Activated effector memory CD4-positive, alpha-beta T cell treated with anti-CD3 and anti-CD28 coated beads, Interleukin-2, amount 50 U/mL, for 16 hours (primary cell): ENCODE data around the gene ARL15.

Experiments
- DNase-seq: peaks from one replicate; pipeline ENCODE4 v3.0.0-alpha.2; 2020

Gene ARL15

GRCh38 chr5:53971131-53971530, 339.2 kb downstream of the ARL15 start:
- DNase-seq: no peak

GRCh38 chr5:53970475-53970874, 339.9 kb downstream of the ARL15 start:
- no peak for DNase-seq

GRCh38 chr5:53969176-53969730, 341.1 kb downstream of the ARL15 start:
- no peak for DNase-seq

GRCh38 chr5:53965459-53965858, 344.9 kb downstream of the ARL15 start:
- no peak for DNase-seq

- DNase-seq: no peak
Observed at GRCh38 chr5:53963958-53964357, 346.4 kb downstream of the ARL15 start.

- no peak for DNase-seq
Observed at GRCh38 chr5:53962306-53962705, 348.1 kb downstream of the ARL15 start.

GRCh38 chr5:53956632-53957031, 353.7 kb downstream of the ARL15 start:
- DNase-seq: no peak

DNA sequence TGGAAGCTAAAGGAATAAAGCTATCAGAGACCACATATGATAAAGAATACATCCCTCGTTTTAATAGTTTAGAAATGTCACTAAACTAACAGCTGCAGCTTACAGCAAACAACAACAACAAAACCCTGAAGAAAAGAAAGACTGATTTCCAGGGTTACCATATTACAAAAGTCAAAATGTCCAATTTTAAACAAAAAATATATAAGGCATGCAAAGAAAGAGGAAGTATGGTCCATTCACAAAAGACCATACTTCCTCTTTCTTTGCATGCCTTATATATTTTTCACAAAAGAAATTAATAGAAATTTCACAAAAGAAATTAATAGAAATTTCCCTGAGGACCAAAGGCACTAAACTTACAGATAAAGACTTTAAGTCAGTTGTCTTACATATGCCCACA, 354.2 kb downstream of the ARL15 start:
- no peak for DNase-seq

- DNase-seq: no peak
Observed at GRCh38 chr5:53950621-53951020, 359.8 kb downstream of the ARL15 start.

- DNase-seq: no peak
Observed at GRCh38 chr5:53948598-53948997, 361.8 kb downstream of the ARL15 start.

DNA sequence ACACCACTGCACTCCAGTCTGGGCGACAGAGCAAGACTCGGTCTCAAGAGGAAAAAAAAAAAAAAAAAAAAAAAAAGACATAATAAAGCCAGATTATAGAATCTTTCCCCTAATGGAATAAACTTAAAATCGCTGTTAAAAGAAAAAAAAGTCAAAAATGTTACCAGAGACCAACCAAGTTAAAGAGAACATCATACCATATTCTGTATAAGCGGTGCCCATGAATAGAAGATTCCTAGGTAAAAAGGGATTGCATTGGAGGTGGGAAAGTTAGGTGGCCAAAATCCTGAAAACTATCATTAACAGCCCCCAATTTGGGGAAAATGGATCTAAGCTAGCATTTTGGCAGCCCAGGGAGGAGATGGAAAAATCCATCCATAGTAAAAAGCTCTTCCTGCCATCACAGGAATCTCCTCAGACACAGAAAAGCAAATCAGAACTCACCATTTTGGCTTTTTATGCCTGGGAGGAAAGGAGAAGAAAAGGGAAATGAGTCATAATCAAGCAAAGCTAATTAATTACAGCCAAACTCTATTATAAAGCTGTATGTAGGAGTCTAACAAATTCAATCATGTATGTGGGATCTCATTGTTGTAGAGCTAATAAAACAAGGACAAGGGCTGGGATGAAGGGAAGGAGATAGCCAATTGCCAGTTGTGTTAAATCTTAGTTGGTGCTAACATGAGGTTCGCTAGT, 363.8 kb downstream of the ARL15 start:
- no peak for DNase-seq

DNA sequence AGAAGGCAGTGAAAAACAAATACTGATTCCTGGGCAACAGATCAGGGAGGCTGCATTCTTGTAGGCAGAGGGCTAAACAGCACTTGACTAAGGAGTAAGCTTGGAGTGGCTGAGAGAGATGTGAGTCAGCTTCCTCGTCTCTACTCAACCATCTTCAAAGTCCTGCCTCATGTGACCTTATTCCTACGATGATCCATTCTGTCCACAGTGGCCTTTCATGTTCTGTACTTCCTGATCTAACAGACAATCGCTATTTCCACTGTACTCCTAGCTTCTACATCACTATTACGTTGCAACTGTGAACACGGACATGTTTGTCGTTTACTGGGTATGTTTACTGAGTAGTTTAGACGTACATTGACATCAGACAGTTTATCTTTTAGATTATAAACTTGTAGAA, 365.4 kb downstream of the ARL15 start:
- DNase-seq: no peak

DNA sequence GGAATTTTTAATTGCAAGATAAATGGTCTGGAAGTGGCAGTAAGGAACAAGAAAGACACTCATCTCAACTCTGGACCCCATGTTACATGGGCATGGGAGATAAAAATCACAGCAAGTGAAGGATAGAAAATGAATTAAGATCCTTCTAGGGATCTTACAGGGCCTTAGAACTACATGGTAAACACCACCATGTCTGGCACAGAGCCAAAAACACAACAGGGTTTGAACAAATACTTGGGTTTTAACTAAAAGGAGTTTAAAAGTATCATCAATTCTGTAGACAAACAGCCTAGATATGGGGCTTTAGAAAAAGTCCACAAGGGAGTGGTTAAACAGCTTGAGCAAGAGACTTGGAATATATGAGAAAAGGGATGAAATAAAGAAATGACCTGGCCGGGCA, 366.4 kb downstream of the ARL15 start:
- no peak for DNase-seq

DNA sequence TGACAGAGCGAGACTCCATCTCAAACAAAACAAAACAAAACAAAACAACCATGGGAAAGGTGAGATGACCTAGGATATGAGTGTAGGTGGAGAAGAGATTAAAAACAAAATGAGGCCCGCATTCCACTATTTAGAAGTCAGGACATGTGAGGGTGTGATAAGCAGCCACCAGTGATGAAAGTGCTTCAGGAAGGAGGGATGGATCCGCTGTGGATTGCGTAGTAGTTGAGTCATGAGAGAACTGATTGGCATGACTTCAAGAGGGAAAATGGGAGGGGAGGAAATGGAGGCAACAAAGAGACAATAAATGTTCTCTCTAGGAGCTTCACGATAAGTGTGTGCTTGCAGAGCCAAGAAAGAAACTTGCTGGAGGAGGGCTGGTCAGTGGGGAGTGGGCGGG, 367.6 kb downstream of the ARL15 start:
- no peak for DNase-seq

DNA sequence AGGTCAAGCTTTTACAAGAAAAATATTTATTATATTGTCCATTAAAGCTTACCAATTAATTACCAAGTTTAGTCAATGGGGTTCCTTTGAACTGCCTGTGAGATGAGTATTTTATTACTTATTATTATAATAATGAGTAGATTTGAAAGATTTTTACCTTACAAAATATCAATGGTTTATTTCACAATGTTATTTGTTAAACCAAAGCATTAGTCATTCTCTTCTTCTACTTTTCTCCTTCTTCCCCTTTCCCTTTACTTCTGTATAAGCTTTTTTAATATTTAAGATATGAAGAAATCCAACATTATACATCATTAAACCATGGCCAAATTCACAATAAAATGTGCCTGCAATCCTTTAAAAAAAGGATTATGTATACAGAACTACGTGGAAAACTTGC, 369.5 kb downstream of the ARL15 start:
- no peak for DNase-seq

- no peak for DNase-seq
Observed at GRCh38 chr5:53937467-53937866, 372.9 kb downstream of the ARL15 start.

- DNase-seq: no peak
Observed at GRCh38 chr5:53936481-53937352, 373.7 kb downstream of the ARL15 start.

- DNase-seq: no peak
Observed at GRCh38 chr5:53934151-53934820, 376.1 kb downstream of the ARL15 start.

GRCh38 chr5:53932351-53932750, 378.0 kb downstream of the ARL15 start:
- DNase-seq: no peak

DNA sequence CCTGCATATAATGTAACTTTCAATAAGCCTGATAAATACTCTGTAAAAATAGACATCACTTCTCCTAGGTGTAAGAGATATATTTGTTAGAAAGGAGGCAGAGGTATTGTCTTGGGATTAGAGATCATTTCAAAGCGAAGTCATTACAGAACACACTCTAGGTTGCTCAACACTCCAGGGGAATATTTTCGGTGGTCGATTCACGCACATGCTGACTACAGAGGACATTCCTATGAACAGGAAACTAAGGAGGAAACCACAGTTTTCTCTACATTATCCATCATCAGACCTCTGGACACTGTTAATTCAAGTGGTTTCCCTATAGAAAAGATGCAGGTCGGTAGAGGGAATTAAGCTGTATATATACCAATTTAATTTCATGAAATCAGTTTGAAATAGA, 379.9 kb downstream of the ARL15 start:
- no peak for DNase-seq

DNA sequence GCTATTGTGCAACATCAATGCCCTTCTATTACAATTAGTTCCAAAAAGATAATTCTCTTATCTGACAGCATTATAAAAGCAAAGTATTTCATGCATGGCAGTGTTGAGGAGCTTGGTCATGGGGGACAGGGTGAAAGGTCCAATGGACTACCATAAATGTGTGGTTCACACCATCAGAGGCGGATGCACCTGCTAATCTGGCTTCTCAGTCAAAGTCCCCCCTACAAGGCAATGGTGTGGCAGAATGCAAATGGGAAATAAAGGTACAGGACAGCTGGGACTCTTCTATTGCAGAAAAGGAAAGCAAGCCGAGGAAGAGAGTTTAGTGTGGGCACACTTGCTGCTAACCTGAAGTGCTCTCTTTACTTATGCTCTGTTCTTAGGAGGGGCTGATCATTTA, 380.8 kb downstream of the ARL15 start:
- DNase-seq: no peak

DNA sequence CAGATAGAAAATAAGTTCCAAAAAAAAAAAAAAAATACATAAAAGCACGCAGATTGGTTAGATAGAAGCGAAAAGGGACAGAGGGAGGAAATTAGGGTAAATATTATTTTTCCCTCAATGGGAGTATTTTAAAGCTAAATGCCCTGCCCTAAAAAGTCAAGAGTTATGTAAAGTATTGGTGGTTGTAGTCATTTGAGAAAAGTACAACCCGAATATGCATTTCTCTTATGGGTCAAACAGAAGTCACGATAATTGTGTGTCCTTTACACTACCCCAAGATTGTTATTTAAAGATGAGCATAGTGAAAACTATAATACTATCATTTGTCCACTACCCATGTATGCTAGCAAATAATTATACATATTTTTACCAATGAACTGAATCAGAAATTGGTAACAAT, 381.2 kb downstream of the ARL15 start:
- DNase-seq: no peak

GRCh38 chr5:53928641-53929040, 381.7 kb downstream of the ARL15 start:
- no peak for DNase-seq
